Measurements from ENCODE around the gene PARD3B. TPM values are rescaled to one million over a fixed set of nuclear protein-coding genes. Genes with fewer than 3 reads are reported as not detected.

PARD3B gene
- total RNA-seq, 1 donor from 2014 or later = 1.6 TPM

GRCh38 chr2:205169012-205169411, 623.7 kb downstream of the PARD3B start:
- Histone ChIP-seq H3K4me3 (ENCODE audit: low read depth, low read length) (no peak overlapping the region), H3K27me3 (ENCODE audit: control insufficient read depth, insufficient read depth, low read length) (no peaks in the 10 kb centered on the region), H3K36me3 (ENCODE audit: control insufficient read depth, insufficient read depth, low read length) (no peaks in the 10 kb centered on the region)
- TF ChIP-seq CTCF (IDR thresholded peaks at IDR 0.05; ENCODE audit: insufficient read depth, low read length, severe bottlenecking) = no peak
- DNase-seq (ENCODE audit: low read depth) (no peak), FAIRE-seq (no peak)

DNA sequence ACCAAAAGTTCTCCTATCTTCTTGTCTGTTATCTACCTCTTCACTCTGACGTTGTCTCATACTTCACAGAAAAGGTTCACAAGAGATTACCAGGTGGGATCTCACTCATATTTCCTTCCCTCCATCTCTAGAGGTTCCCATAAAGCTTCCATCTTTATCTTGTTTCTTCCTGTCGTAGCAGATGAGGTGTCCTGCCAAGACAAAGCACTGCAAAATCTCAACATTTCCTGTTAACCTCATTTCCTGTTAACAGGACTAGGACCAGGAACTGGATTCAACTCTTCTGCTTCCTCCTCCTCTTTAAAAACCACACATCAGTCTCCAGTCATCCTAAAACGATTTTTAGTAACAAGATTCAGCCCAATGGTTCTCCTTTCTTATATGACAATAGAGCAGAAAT, 624.2 kb downstream of the PARD3B start:
- Histone ChIP-seq H3K27me3 (ENCODE audit: control insufficient read depth, insufficient read depth, low read length) (no peaks in the 10 kb centered on the region), H3K4me3 (ENCODE audit: low read depth, low read length) (no peak overlapping the region), H3K36me3 (ENCODE audit: control insufficient read depth, insufficient read depth, low read length) (no peaks in the 10 kb centered on the region)
- TF ChIP-seq CTCF (IDR thresholded peaks at IDR 0.05; ENCODE audit: insufficient read depth, low read length, severe bottlenecking) = no peak
- FAIRE-seq (no peak), DNase-seq (ENCODE audit: low read depth) (no peak)

DNA sequence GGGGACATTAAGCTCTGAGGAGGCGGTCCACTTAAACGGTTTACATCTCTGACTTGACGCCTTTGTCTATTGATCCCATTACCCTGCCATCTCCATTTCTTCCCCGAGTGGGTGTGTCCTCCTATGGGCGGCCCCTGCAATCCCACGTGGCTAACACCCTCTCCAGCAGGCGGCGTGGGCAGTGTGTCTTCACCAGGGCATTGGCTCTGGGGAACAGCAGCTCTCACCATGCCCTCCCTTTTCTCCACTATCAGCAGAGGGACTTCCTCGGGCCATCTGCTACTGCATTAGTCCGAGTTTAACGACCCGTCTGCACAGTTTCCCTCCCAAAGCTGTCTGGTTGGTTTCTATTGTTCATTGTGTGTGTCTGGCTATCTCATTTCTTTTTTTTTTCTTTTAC, 625.1 kb downstream of the PARD3B start:
- FAIRE-seq = no peak
- no peak for TF ChIP-seq CTCF (IDR thresholded peaks at IDR 0.05; ENCODE audit: insufficient read depth, low read length, severe bottlenecking)
- H3K36me3 ChIP-seq (ENCODE audit: control insufficient read depth, insufficient read depth, low read length) = no peaks in the 10 kb centered on the region
- H3K4me3 ChIP-seq (ENCODE audit: low read depth, low read length) = no peak overlapping the region
- DNase-seq (ENCODE audit: low read depth) = no peak
- H3K27me3 ChIP-seq (ENCODE audit: control insufficient read depth, insufficient read depth, low read length) = no peaks in the 10 kb centered on the region

DNA sequence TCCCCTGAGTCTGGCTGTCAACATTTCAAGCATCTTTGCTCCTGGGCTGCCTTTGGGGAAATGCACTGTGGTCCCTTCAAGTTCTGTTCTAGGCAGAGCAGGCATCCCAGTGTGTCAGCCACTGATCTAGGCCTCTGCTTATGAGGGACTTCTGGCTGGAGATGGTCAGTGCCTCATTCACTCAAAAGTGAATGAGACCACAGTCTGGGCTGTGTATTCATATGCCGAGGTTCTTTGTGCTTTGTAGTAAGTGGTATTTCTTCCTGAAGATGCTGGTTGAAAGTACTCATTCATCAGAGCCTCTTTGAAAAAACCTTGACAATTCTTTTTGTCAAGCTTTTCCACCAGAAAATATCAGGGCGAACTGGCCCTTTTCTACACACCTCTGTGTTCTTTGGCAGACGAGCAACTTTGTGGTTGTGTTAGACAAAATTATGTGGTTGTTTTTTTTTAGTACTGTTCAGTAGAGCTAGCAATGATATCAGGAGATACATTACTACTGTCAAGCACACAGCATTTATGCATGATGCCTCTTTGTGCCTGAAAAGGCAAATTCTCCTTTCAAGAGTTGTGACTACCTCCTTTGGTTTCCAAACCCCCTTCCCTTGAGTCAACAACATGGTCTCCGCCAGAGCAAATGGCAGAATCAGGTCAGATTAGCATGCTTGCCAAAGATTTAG, 626.1 kb downstream of the PARD3B start:
- no peak for TF ChIP-seq CTCF (IDR thresholded peaks at IDR 0.05; ENCODE audit: insufficient read depth, low read length, severe bottlenecking)
- H3K27me3 ChIP-seq (ENCODE audit: control insufficient read depth, insufficient read depth, low read length) = no peaks in the 10 kb centered on the region
- H3K4me3 ChIP-seq (ENCODE audit: low read depth, low read length) = no peak overlapping the region
- FAIRE-seq (no peak), DNase-seq (ENCODE audit: low read depth) (no peak)
- no peaks in the 10 kb centered on the region for H3K36me3 ChIP-seq (ENCODE audit: control insufficient read depth, insufficient read depth, low read length)

DNA sequence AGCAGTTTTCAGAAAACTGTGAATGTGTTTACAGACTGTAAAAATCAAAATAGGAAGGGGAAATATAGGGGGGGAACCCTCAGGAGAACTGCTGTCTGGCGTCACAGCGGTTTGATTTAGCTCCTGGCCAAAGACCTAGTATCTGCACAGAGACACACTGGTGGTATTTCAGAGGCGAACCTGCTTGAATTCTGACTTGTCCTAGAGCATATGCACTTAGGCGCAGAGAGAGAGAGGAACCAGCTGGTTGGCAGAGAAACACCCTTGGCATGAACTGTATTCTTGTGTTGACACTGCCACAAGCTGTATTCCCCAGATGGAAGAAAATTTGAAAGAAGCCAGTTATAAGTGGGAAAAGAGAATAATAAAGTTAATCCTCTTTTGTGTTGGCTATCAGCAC, 630.6 kb downstream of the PARD3B start:
- Histone ChIP-seq H3K4me3 (ENCODE audit: low read depth, low read length) (no peak overlapping the region), H3K36me3 (ENCODE audit: control insufficient read depth, insufficient read depth, low read length) (no peaks in the 10 kb centered on the region), H3K27me3 (ENCODE audit: control insufficient read depth, insufficient read depth, low read length) (no peaks in the 10 kb centered on the region)
- DNase-seq (ENCODE audit: low read depth) = no peak
- TF ChIP-seq CTCF (IDR thresholded peaks at IDR 0.05; ENCODE audit: insufficient read depth, low read length, severe bottlenecking) = no peak
- FAIRE-seq = no peak

DNA sequence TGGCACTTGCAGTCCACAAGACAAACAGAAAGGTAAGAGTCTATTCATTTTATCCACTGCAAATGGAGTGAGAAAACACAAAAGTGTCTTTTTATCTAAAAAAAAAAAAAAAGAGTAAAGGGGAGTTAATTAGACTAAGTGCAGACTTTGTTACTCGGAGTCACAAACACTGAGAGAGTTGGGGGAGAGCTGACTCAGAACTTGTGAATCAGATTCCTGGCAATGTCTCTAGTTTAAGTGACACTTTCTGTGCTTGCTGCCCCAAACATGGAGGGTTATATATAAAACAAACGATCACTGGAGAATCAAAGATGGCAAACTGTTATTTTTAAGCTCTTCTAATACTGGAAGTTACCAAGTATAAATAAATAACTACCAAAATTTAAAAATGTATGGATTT, 631.3 kb downstream of the PARD3B start:
- Histone ChIP-seq H3K36me3 (ENCODE audit: control insufficient read depth, insufficient read depth, low read length) (no peaks in the 10 kb centered on the region), H3K4me3 (ENCODE audit: low read depth, low read length) (no peak overlapping the region), H3K27me3 (ENCODE audit: control insufficient read depth, insufficient read depth, low read length) (no peaks in the 10 kb centered on the region)
- no peak for TF ChIP-seq CTCF (IDR thresholded peaks at IDR 0.05; ENCODE audit: insufficient read depth, low read length, severe bottlenecking)
- FAIRE-seq (no peak), DNase-seq (ENCODE audit: low read depth) (no peak)

All from bronchial epithelial cell (primary cell).